SK-N-SH (cell line): ENCODE data around the gene UNC13D. TPM values are rescaled to one million over a fixed set of nuclear protein-coding genes. Genes with fewer than 3 reads are reported as not detected.

Experiments used
- CTCF ChIA-PET: fragments of 300-600, 350-600 bp; formaldehyde crosslinking; extraction: SDS; loops from one replicate; lab custom pipeline; 2021; lab: Yijun Ruan, JAX
- POLR2A ChIA-PET: fragments of 350-600 bp; sonication (Branson Sonifier 250); formaldehyde crosslinking; extraction: SDS; loops from one replicate; lab custom pipeline; 2020; ENCODE audit warnings: antibody characterized with exemption, inconsistent platforms; lab: Yijun Ruan, JAX
- DNase-seq: peaks from one replicate; pipeline ENCODE4 v3.0.0; 2012
- H2AFZ ChIP-seq: fragments of 200-600 bp; sonication (generic); 2 replicates; pipeline ENCODE4 v1.8.1; 2016; ENCODE audit warnings: antibody characterized with exemption, mild to moderate bottlenecking, low read depth
- H3F3A ChIP-seq: fragments of 200-600 bp; sonication (generic); replicated peaks from 2 replicates; pipeline ENCODE3; 2016; ENCODE audit warnings: antibody characterized with exemption, mild to moderate bottlenecking; ENCODE audit not compliant: insufficient read depth
- H3K27ac ChIP-seq, 2 experiments: fragments of 200-500 bp in 1 of 2; fragments of 200-600 bp in 1 of 2; sonication (Bioruptor generic) in 1 of 2; sonication (generic), shearing (Covaris generic) in 1 of 2; 2 replicates each; pipeline versions ENCODE4 v1.5.1 to v1.6.1; 2014 to 2016; ENCODE audit warnings: low read depth in 2 of 2, inconsistent platforms in 1 of 2, low read length in 1 of 2, mild to moderate bottlenecking in 1 of 2, mixed read lengths in 1 of 2
- H3K27me3 ChIP-seq: fragments of 200-600 bp; sonication (generic), shearing (Covaris generic); 2 replicates; pipeline ENCODE4 v1.6.1; 2016; ENCODE audit warnings: mixed run types; ENCODE audit not compliant: insufficient read depth
- H3K36me3 ChIP-seq, 2 experiments: fragments of 200-500 bp in 1 of 2; fragments of 200-600 bp in 1 of 2; sonication (Bioruptor generic) in 1 of 2; sonication (generic) in 1 of 2; replicated peaks in 1 of 2; 2 replicates each; pipeline versions ENCODE3 to v1.5.1; 2014 to 2016; ENCODE audit warnings: low read length in 1 of 2, mild to moderate bottlenecking in 1 of 2; ENCODE audit not compliant: insufficient read depth in 2 of 2, control insufficient read depth in 1 of 2
- H3K4me1 ChIP-seq, 2 experiments: fragments of 200-500 bp in 1 of 2; fragments of 200-600 bp in 1 of 2; sonication (Bioruptor generic) in 1 of 2; sonication (generic), shearing (Covaris generic) in 1 of 2; 2 replicates each; pipeline versions ENCODE4 v1.5.1 to v1.6.1; 2014 to 2016; ENCODE audit warnings: low read depth in 1 of 2, low read length in 1 of 2, mixed run types in 1 of 2; ENCODE audit not compliant: insufficient read depth in 2 of 2, control insufficient read depth in 1 of 2
- H3K4me2 ChIP-seq: fragments of 200-600 bp; sonication (generic), shearing (Covaris generic); 2 replicates; pipeline ENCODE4 v1.6.1; 2017; ENCODE audit warnings: mixed run types
- H3K4me3 ChIP-seq, 2 experiments: fragments of 200-500 bp in 1 of 2; fragments of 200-600 bp in 1 of 2; sonication (Bioruptor generic) in 1 of 2; sonication (generic), shearing (Covaris generic) in 1 of 2; 2 replicates each; pipeline versions ENCODE4 v1.5.1 to v1.8.1; 2014 to 2016; ENCODE audit warnings: low read depth in 2 of 2, inconsistent platforms in 1 of 2, low read length in 1 of 2, mild to moderate bottlenecking in 1 of 2, mixed read lengths in 1 of 2, moderate library complexity in 1 of 2
- H3K79me2 ChIP-seq: fragments of 200-600 bp; sonication (generic); 2 replicates; pipeline ENCODE4 v1.8.1; 2017; ENCODE audit warnings: mild to moderate bottlenecking; ENCODE audit not compliant: insufficient read depth
- H3K9ac ChIP-seq: fragments of 200-600 bp; sonication (generic); 2 replicates; pipeline ENCODE4 v1.6.1; 2017; ENCODE audit warnings: mixed run types
- H3K9me2 ChIP-seq: fragments of 200-600 bp; sonication (generic); 2 replicates; pipeline ENCODE4 v1.6.1; 2017; ENCODE audit warnings: mixed run types
- H3K9me3 ChIP-seq: fragments of 200-600 bp; sonication (generic); 2 replicates; pipeline ENCODE4 v1.6.1; 2017; ENCODE audit warnings: mixed run types, mild to moderate bottlenecking, moderate library complexity
- H4K20me1 ChIP-seq: fragments of 200-600 bp; sonication (generic); 2 replicates; pipeline ENCODE4 v1.6.1; 2017; ENCODE audit warnings: mild to moderate bottlenecking, mixed run types; ENCODE audit not compliant: insufficient read depth
- CTCF ChIP-seq: fragments of 200-600 bp; sonication (generic); IDR thresholded peaks from 2 replicates; pipeline ENCODE4 v1.6.1; 2017; ENCODE audit warnings: antibody characterized with exemption, mild to moderate bottlenecking, moderate library complexity
- ELF1 ChIP-seq: IDR thresholded peaks from 2 replicates; pipeline ENCODE4 v1.4.0; 2012
- EP300 ChIP-seq, 2 experiments: IDR thresholded peaks; 2 replicates each; pipeline versions ENCODE4 v1.4.0 to v1.6.1; 2012; ENCODE audit warnings: borderline replicate concordance in 1 of 2, low read depth in 1 of 2, low read length in 1 of 2
- FOXJ3 ChIP-seq: sonication (generic); formaldehyde crosslinking; IDR thresholded peaks from 2 replicates; pipeline ENCODE4 v1.5.1; 2020; ENCODE audit warnings: mild to moderate bottlenecking, missing genetic modification reagents
- GATA2 ChIP-seq: sonication (generic); formaldehyde crosslinking; IDR thresholded peaks from 2 replicates; pipeline ENCODE4 v1.5.0; 2020; ENCODE audit warnings: mild to moderate bottlenecking, missing genetic modification reagents
- MXI1 ChIP-seq: IDR thresholded peaks from 2 replicates; pipeline ENCODE4 v1.6.1; 2012; ENCODE audit warnings: mild to moderate bottlenecking, low read depth, low read length, improper control_type of control experiment
- NRF1 ChIP-seq: IDR thresholded peaks from 2 replicates; pipeline ENCODE4 v1.6.1; 2012; ENCODE audit warnings: low read depth, mild to moderate bottlenecking, low read length
- RCOR1 ChIP-seq: fragments of 150-350 bp; IDR thresholded peaks from 2 replicates; pipeline ENCODE4 v1.6.1; 2017; ENCODE audit warnings: antibody characterized with exemption, low read length
- REST ChIP-seq: IDR thresholded peaks from 2 replicates; pipeline ENCODE4 v1.6.1; 2012; ENCODE audit warnings: mild to moderate bottlenecking, low read depth, low read length, moderate library complexity
- RFX5 ChIP-seq: IDR thresholded peaks from 2 replicates; pipeline ENCODE4 v1.6.1; 2012; ENCODE audit warnings: mild to moderate bottlenecking, improper control_type of control experiment, low read length
- SIN3A ChIP-seq: IDR thresholded peaks from 2 replicates; pipeline ENCODE4 v1.6.1; 2012; ENCODE audit warnings: low read depth, mild to moderate bottlenecking, low read length, moderate library complexity, borderline replicate concordance
- TAF1 ChIP-seq: IDR thresholded peaks from 2 replicates; pipeline ENCODE4 v1.6.1; 2012; ENCODE audit warnings: low read depth, mild to moderate bottlenecking, low read length, moderate library complexity, borderline replicate concordance
- TCF12 ChIP-seq: IDR thresholded peaks from 2 replicates; pipeline ENCODE4 v1.4.0; 2012
- USF1 ChIP-seq: IDR thresholded peaks from 2 replicates; pipeline ENCODE4 v1.4.0; 2012; ENCODE audit warnings: low read depth, borderline replicate concordance
- USF2 ChIP-seq: fragments of 150-350 bp; IDR thresholded peaks from 2 replicates; pipeline ENCODE4 v1.6.1; 2017; ENCODE audit warnings: antibody characterized with exemption, low read length, low read depth, borderline replicate concordance
- YY1 ChIP-seq: IDR thresholded peaks from 2 replicates; pipeline ENCODE4 v1.4.0; 2012; ENCODE audit warnings: low read depth, mild to moderate bottlenecking
- ZBTB33 ChIP-seq: IDR thresholded peaks from 2 replicates; pipeline ENCODE4 v1.4.0; 2012; ENCODE audit warnings: low read depth, borderline replicate concordance
- WGBS: methylation state at CpG from one replicate; pipeline ENCODE4 v1.1.6; 2017; ENCODE audit warnings: low lambda C conversion rate; 5-methylcytosine and 5-hydroxymethylcytosine counted together
- polyA plus RNA-seq, 3 experiments: library from polyadenylated mRNA; depleted of rRNA; stranded (reverse); fragments of >200 nt; gene quantifications; 2 replicates each; pipeline ENCODE4 v1.2.3, GENCODE V29; 2012

UNC13D gene
- polyA plus RNA-seq, 1 of the 3 experiments (the other 2 are of a cell fraction), result 0.99 TPM

GRCh38 chr17:75889454-75889853 lies 45.2 kb upstream of the UNC13D start:
- Histone ChIP-seq H3K4me2 (no peak overlapping the region), H3K9me2 (no peaks in the 10 kb centered on the region), H2AFZ (no peak overlapping the region), H3K9ac (no peak overlapping the region), H3F3A (peaks cover 21% of the 10 kb centered on the region), H4K20me1 (no peaks in the 10 kb centered on the region), H3K4me3 (no peak overlapping the region), H3K79me2 (peaks cover 12% of the 10 kb centered on the region; the same call in 1 of the 2 replicates), H3K36me3 (peaks cover 0 to 15% of the 10 kb centered on the region in 2 experiments), H3K4me1 (no peaks in the 10 kb centered on the region; a peak in 1 of 4 replicates), H3K27me3 (no peaks in the 10 kb centered on the region), H3K9me3 (no peaks in the 10 kb centered on the region), H3K27ac (no peak overlapping the region)
- CTCF ChIA-PET, result interaction anchor here (0.6 to 16.0 kb wide), 8 partner anchors 11 to 390 kb away, joined by 3 to 214 read pairs (median 4); partner anchors contain the start of genes MRPL38, TRIM47 and WBP2
- 81% methylated on average over 6 of the region's 6 CpGs for WGBS
- no peak for DNase-seq
- TF ChIP-seq NRF1 (no peak), REST (no peak), SIN3A (no peak), RCOR1 (no peak), FOXJ3 (CRISPR knock-in tag) (no peak), ZBTB33 (no peak), EP300 (IDR thresholded peaks at IDR 0.05; ENCODE audit: borderline replicate concordance in 1 of 2, low read depth in 1 of 2, low read length in 1 of 2) (no peak)
- POLR2A ChIA-PET, result interaction anchor here (1.3 kb wide), 1 partner anchor 11 kb away, joined by 4 read pairs; the partner anchor contains the start of gene TRIM47

- Histone ChIP-seq H3K4me2 (no peak overlapping the region), H3K4me3 (no peak overlapping the region), H3K27me3 (no peaks in the 10 kb centered on the region), H4K20me1 (no peaks in the 10 kb centered on the region), H3K36me3 (peaks cover 0 to 15% of the 10 kb centered on the region in 2 experiments), H3K9me2 (no peaks in the 10 kb centered on the region), H3K79me2 (peaks cover 6% of the 10 kb centered on the region; the same call in 1 of the 2 replicates), H3K4me1 (no peaks in the 10 kb centered on the region), H2AFZ (no peak overlapping the region), H3F3A (peaks cover 21% of the 10 kb centered on the region), H3K27ac (no peak overlapping the region), H3K9me3 (no peaks in the 10 kb centered on the region), H3K9ac (no peak overlapping the region)
- DNase-seq, result no peak
- ChIA-PET CTCF (interaction anchor here (1.0 to 16.0 kb wide), 4 partner anchors 10 to 61 kb away, joined by 3 to 214 read pairs (median 4); partner anchors contain the start of genes TRIM47 and WBP2), POLR2A (interaction anchor here (0.7 to 1.2 kb wide), 2 partner anchors 8 to 10 kb away, joined by 3 to 4 read pairs; partner anchors contain the start of genes TRIM47 and TRIM65)
- WGBS, result 75% methylated on average over 6 of the region's 6 CpGs
- TF ChIP-seq CTCF (no peak), YY1 (no peak), ELF1 (no peak), TAF1 (no peak), RFX5 (no peak), RCOR1 (no peak), MXI1 (no peak), GATA2 (CRISPR knock-in tag) (no peak), USF1 (no peak), USF2 (no peak), SIN3A (no peak), TCF12 (no peak), EP300 (IDR thresholded peaks at IDR 0.05; ENCODE audit: borderline replicate concordance in 1 of 2, low read depth in 1 of 2, low read length in 1 of 2) (no peak)
Observed at GRCh38 chr17:75888484-75888883, 44.3 kb upstream of the UNC13D start.
